EH (cell line): Measurements from ENCODE around the gene EBF4.
A peak's percentile ranks its signal among the peaks of the same experiment; 100 is the strongest.
"Not testable (repeated sequence)": the region's sequence is repeated elsewhere in the genome, so short reads cannot be mapped to it uniquely, and the experiment has no call there.

Experiments
- DNase-seq: peaks from one replicate; pipeline ENCODE4 v3.0.0-alpha.2; 2015; ENCODE audit warnings: low read depth

The EBF4 gene

GRCh38 chr20:2673453-2673852 lies 19.1 kb upstream of the EBF4 start:
- DNase-seq: no peak

- no peak for DNase-seq
Observed at GRCh38 chr20:2680046-2680445, 12.5 kb upstream of the EBF4 start.

- not testable (repeated sequence) for DNase-seq
Observed at GRCh38 chr20:2682040-2682439, 10.5 kb upstream of the EBF4 start.

GRCh38 chr20:2684817-2685216 lies 7.8 kb upstream of the EBF4 start:
- DNase-seq: not testable (repeated sequence)

GRCh38 chr20:2687514-2687913 lies 5.1 kb upstream of the EBF4 start:
- no peak for DNase-seq

- DNase-seq: peak; percentile 55
Observed at GRCh38 chr20:2688041-2688591, 4.5 kb upstream of the EBF4 start.

- DNase-seq: no peak
Observed at GRCh38 chr20:2690213-2690612, 2.4 kb upstream of the EBF4 start.

- no peak for DNase-seq
Observed at GRCh38 chr20:2690718-2691117, 1.9 kb upstream of the EBF4 start.

- no peak for DNase-seq
Observed at GRCh38 chr20:2691127-2691526, 1.5 kb upstream of the EBF4 start.

- no peak for DNase-seq
Observed at GRCh38 chr20:2691663-2692035, 931 bp upstream of the EBF4 start.

GRCh38 chr20:2692886-2693285 lies 306 bp downstream of the EBF4 start:
- peak; percentile 15 for DNase-seq

GRCh38 chr20:2693286-2694007 lies 867 bp downstream of the EBF4 start:
- DNase-seq: peak; percentile 13

GRCh38 chr20:2694008-2694471 lies 1.5 kb downstream of the EBF4 start:
- no peak for DNase-seq

- DNase-seq: no peak
Observed at GRCh38 chr20:2694519-2694918, 1.9 kb downstream of the EBF4 start.

GRCh38 chr20:2695206-2695983 lies 2.8 kb downstream of the EBF4 start:
- DNase-seq: no peak

GRCh38 chr20:2695984-2696525 lies 3.5 kb downstream of the EBF4 start:
- not testable (repeated sequence) for DNase-seq

- no peak for DNase-seq
Observed at GRCh38 chr20:2696646-2697045, 4.1 kb downstream of the EBF4 start.

GRCh38 chr20:2697768-2698167 lies 5.2 kb downstream of the EBF4 start:
- no peak for DNase-seq

GRCh38 chr20:2698186-2698817 lies 5.7 kb downstream of the EBF4 start:
- DNase-seq: no peak

GRCh38 chr20:2698912-2699311 lies 6.3 kb downstream of the EBF4 start:
- no peak for DNase-seq

- DNase-seq: no peak
Observed at GRCh38 chr20:2699775-2700413, 7.3 kb downstream of the EBF4 start.
